Measurements from ENCODE around the gene ACOT2. TPM values are rescaled to one million over a fixed set of nuclear protein-coding genes. Genes with fewer than 3 reads are reported as not detected.

Gene ACOT2
- total and polyA plus RNA-seq, 2 donors from 2014 or later: 29.4 to 128 TPM

GRCh38 chr14:73623504-73624054 is 54.6 kb downstream of the ACOT2 start:
- H3K36me3 ChIP-seq (ENCODE audit: control insufficient read depth in 2 of 3, insufficient read depth in 3 of 3, low read length in 3 of 3): no peaks in the 10 kb centered on the region
- no peaks in the 10 kb centered on the region for H3K9me3 ChIP-seq (ENCODE audit: control insufficient read depth in 2 of 3, insufficient read depth in 1 of 3, low read length in 3 of 3)
- no peak for DNase-seq
- H3K4me1 ChIP-seq (ENCODE audit: control insufficient read depth in 2 of 3, insufficient read depth in 2 of 3, low read depth in 1 of 3, low read length in 3 of 3): no peaks in the 10 kb centered on the region
- no peak overlapping the region for H3K4me3 ChIP-seq (ENCODE audit: low read length in 3 of 3)
- H3K27ac ChIP-seq (ENCODE audit: low read depth in 2 of 2, low read length in 2 of 2): no peak overlapping the region
- intact Hi-C loops (cut with DNase I): no loop called here
- TF ChIP-seq, protein P1, sequence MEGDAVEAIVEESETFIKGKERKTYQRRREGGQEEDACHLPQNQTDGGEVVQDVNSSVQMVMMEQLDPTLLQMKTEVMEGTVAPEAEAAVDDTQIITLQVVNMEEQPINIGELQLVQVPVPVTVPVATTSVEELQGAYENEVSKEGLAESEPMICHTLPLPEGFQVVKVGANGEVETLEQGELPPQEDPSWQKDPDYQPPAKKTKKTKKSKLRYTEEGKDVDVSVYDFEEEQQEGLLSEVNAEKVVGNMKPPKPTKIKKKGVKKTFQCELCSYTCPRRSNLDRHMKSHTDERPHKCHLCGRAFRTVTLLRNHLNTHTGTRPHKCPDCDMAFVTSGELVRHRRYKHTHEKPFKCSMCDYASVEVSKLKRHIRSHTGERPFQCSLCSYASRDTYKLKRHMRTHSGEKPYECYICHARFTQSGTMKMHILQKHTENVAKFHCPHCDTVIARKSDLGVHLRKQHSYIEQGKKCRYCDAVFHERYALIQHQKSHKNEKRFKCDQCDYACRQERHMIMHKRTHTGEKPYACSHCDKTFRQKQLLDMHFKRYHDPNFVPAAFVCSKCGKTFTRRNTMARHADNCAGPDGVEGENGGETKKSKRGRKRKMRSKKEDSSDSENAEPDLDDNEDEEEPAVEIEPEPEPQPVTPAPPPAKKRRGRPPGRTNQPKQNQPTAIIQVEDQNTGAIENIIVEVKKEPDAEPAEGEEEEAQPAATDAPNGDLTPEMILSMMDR (IDR thresholded peaks at IDR 0.05; ENCODE audit: borderline replicate concordance, extremely low read depth, insufficient read depth): no peak
- no peaks in the 10 kb centered on the region for H3K27me3 ChIP-seq (ENCODE audit: control insufficient read depth, insufficient read depth, low read length)
- no peak overlapping the region for H3K9ac ChIP-seq (ENCODE audit: low read length in 3 of 3)
- no peak for FAIRE-seq

Other genes with a start within 250 kb of the ACOT2 start
- 104 TPM for gene NUMB, start 110.7 kb upstream of the ACOT2 start, total RNA-seq
- gene NUMB, start 110.7 kb upstream of the ACOT2 start, polyA plus RNA-seq (ENCODE audit: insufficient read depth, low read depth, low replicate concordance): 42.4 TPM
- 12.4 TPM for gene RIOX1, start 78.3 kb upstream of the ACOT2 start, total RNA-seq
- gene RIOX1, start 78.3 kb upstream of the ACOT2 start, polyA plus RNA-seq (ENCODE audit: insufficient read depth, low read depth, low replicate concordance): 7.7 TPM
- 10.9 TPM for gene ACOT1, start 32.1 kb upstream of the ACOT2 start, total RNA-seq
- 43.0 TPM for gene ACOT1, start 32.1 kb upstream of the ACOT2 start, polyA plus RNA-seq (ENCODE audit: insufficient read depth, low read depth, low replicate concordance)
- gene HEATR4, start 10.3 kb upstream of the ACOT2 start, total RNA-seq: 0.85 TPM
- 0.86 TPM for gene HEATR4, start 10.3 kb upstream of the ACOT2 start, polyA plus RNA-seq (ENCODE audit: insufficient read depth, low read depth, low replicate concordance)
- 3.1 TPM for gene ACOT4, start 22.7 kb downstream of the ACOT2 start, total RNA-seq
- gene ACOT4, start 22.7 kb downstream of the ACOT2 start, polyA plus RNA-seq (ENCODE audit: insufficient read depth, low read depth, low replicate concordance): 10.6 TPM
- not detected for gene ACOT6, start 43.3 kb downstream of the ACOT2 start, total RNA-seq
- gene ACOT6, start 43.3 kb downstream of the ACOT2 start, polyA plus RNA-seq (ENCODE audit: insufficient read depth, low read depth, low replicate concordance): 1.4 TPM
- 32.3 TPM for gene DNAL1, start 75.8 kb downstream of the ACOT2 start, total RNA-seq
- 9.3 TPM for gene DNAL1, start 75.8 kb downstream of the ACOT2 start, polyA plus RNA-seq (ENCODE audit: insufficient read depth, low read depth, low replicate concordance)
- 53.1 TPM for gene PNMA1, start 145.2 kb downstream of the ACOT2 start, total RNA-seq
- 34.6 TPM for gene PNMA1, start 145.2 kb downstream of the ACOT2 start, polyA plus RNA-seq (ENCODE audit: insufficient read depth, low read depth, low replicate concordance)